GM04504 (cell line): ENCODE data around the gene TIMD4.
"Not testable (repeated sequence)": the region's sequence is repeated elsewhere in the genome, so short reads cannot be mapped to it uniquely, and the experiment has no call there.

Source experiments
- DNase-seq: peaks from one replicate; pipeline ENCODE4 v3.0.0-alpha.2; 2012; ENCODE audit warnings: low read depth

Gene TIMD4

DNA sequence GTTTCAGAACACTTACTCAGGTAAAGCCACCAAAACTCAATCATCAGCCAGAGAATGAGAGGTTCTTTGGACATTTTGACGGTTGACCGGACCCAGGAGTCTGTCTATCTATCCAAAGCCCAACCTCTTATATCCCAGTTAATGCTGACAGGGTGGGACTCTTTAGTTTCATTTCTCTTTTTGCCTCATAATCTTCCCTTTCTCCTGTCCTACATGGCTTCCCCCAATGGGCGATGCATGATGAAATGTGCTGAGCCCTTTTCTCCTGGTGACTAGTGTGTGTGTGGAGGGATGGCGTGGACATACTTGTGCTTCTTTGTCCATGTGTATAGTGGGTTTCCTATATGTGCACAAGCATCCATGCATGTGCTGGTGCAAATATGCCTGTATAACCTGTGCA is at the start of gene TIMD4:
TIMD4 (minus strand) TSS at position 102 of the 400 bp plus-strand sequence; CDS start at position 74, 28 bp downstream.
- no peak for DNase-seq

DNA sequence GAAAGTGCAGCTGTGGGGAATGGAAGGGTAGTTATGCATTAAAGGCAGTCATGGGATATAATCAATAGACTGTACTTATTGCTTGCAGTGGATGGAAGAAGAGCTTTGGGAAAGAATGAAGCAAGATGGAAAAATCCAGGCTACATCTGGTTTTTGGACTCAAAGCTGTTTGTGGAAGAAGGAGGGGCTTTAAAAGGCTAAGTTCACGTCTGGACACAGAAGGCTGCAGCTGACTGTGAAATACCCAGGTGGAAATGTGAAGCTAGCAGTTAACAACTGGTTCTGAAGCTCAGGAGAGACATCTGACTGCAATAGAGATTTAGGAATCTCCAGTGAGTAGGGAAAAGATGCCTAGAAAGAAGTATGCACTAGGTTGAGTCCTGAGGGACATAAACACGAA is 43.2 kb upstream of the TIMD4 start:
- DNase-seq, result no peak

GRCh38 chr5:157004893-157005551 is 42.0 kb upstream of the TIMD4 start:
- no peak for DNase-seq

DNA sequence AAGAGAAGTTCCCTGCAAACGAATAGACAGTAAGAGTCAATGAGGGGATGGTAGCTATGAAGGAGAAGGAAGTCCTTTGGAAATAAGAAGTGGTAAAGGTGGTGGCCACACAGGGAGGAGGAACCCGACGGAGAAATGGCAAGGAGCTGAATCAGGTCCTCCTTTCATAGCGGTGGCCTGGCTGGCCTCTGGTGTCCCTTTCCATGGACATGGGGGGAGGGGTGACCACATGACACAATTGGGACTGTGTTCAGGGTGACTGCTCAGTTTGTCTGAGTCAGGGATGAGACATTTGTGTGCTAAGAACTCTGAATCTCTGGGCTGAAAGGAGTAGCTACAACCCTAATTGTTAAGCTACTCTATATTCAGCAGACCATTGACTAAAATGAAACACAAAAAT is 28.7 kb upstream of the TIMD4 start:
- DNase-seq, result no peak

- no peak for DNase-seq
Observed at GRCh38 chr5:156984064-156984463, 21.0 kb upstream of the TIMD4 start.

- no peak for DNase-seq
Observed at GRCh38 chr5:156981481-156981880, 18.5 kb upstream of the TIMD4 start.

- DNase-seq, result no peak
Observed at GRCh38 chr5:156974328-156974727, 11.3 kb upstream of the TIMD4 start.

DNA sequence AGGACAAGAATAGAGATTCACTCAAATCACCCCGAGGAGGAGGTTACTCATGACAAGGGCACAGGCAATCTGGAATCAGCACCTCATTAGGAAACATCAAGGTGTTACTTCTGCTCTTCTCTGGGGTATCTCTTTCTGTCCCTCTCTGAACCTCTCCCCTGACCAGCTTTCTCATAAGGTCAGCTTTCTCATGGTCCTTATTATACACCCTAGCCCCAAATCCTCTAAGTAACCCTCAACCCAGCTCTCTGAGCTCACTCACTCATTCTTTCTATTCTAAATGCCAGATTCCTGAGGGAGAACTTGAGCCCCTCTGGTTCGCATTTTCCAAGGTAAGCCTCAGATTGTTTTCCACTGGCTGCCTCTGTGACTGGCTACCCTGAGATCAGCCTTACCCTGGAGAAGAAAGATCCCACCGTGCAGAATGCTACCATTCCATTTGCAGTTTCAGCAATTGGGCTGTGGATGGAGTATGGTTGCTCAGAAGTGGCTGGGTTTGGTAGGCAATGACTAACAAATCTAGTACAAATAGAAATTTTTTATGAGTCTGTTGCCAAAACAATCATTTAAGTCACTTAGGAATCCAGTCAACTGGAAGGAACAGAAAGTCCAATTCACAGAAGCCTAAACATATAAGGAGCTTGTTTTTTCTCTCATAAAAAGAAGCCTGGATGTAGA is 9.0 kb upstream of the TIMD4 start:
- no peak for DNase-seq

DNA sequence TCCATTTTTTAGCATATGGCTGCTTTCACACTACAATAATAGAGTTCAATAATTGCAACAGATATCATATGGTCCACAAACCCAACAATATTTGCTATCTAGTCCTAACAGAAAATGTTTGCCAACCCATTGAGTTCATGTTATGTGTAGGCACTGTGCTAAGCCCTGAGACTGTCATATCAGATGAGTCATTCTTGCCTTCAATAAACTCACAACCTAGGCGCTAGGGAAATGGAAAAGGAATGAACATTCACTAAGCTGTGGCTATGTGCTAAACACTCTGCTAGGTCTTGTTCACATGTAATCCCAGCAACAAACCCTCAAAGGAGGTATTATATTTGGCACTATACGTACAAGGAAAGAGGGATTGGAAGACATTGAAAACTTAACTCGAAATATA is 8.4 kb upstream of the TIMD4 start:
- no peak for DNase-seq

DNA sequence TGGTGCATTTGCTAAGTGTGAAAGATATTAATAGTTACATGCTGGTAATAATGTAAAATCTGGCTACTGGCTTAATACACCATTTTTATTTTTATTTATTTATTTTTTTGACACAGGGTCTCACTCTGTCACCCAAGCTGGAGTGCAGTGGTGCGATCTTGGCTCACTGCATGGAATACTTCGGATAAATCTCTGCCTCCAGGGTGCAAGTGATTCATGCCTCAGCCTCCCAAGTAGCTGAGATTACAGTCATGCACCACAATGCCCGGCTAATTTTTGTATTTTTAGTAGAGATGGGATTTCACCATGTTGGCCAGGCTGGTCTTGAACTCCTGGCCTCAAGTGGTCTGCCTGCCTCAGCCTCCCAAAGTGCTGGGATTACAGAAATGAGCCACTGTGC is 4.4 kb upstream of the TIMD4 start:
- DNase-seq, result not testable (repeated sequence)

GRCh38 chr5:156956321-156956720 is 6.7 kb downstream of the TIMD4 start:
- DNase-seq, result no peak

- no peak for DNase-seq
Observed at GRCh38 chr5:156951359-156951758, 11.7 kb downstream of the TIMD4 start.

GRCh38 chr5:156950716-156951115 is 12.3 kb downstream of the TIMD4 start:
- no peak for DNase-seq

GRCh38 chr5:156949424-156949823 is 13.6 kb downstream of the TIMD4 start:
- DNase-seq, result no peak

DNA sequence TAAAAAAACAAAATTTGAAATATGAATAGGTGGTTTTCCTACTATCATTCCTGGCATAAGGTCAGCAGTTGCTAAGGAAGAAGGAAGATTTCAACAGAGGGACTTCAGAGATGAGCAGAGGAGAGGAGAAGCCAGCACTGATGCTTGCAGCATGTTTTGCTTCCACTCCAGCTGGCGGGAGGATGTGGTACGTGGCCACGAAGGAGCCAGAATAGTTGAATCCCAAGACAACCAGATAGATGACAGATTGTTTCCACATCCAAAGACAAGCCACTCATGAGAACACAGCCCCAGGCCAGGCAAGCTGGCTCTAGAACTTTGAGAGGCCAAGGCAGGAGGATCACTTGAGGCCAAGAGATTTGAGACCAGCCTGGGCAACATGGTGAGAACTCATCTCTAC is 15.1 kb downstream of the TIMD4 start:
- DNase-seq, result no peak

DNA sequence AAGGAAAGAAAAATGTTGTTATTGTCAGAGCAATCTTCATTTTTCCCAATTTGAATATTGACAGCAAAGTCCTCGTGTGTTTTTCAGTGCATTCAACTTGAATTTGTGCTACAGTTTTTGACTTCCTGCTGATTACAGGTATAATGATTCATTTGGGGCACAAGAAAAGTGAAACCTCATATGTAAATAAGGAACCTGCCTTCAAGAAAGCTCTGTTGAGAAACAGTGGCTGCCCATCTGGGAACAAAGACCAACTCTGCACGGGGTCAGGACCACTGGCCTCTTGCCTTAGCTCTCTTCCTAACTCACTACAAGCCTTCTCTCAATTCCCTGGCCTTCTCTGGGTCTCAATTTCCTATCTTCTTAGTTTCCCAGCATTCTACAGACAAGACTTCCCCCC is 21.0 kb downstream of the TIMD4 start:
- no peak for DNase-seq

DNA sequence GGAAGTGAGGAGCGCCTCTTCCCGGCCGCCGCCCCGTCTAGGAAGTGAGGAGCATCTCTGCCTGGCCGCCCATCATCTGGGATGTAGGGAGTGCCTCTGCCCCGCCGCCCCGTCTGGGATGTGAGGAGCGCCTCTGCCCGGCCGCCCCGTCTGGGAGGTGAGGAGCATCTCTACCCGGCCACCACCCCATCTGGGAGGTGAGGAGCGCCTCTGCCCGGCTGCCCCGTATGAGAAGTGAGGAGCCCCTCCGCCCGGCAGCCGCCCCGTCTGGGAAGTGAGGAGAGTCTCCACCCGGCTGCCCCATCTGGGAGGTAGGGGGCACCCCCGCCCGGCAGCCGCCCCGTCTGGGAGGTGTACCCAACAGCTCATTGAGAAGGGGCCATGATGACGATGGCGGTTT is 22.6 kb downstream of the TIMD4 start:
- not testable (repeated sequence) for DNase-seq

GRCh38 chr5:156936972-156937371 is 26.1 kb downstream of the TIMD4 start:
- DNase-seq, result no peak

- no peak for DNase-seq
Observed at GRCh38 chr5:156934450-156935211, 28.4 kb downstream of the TIMD4 start.

DNA sequence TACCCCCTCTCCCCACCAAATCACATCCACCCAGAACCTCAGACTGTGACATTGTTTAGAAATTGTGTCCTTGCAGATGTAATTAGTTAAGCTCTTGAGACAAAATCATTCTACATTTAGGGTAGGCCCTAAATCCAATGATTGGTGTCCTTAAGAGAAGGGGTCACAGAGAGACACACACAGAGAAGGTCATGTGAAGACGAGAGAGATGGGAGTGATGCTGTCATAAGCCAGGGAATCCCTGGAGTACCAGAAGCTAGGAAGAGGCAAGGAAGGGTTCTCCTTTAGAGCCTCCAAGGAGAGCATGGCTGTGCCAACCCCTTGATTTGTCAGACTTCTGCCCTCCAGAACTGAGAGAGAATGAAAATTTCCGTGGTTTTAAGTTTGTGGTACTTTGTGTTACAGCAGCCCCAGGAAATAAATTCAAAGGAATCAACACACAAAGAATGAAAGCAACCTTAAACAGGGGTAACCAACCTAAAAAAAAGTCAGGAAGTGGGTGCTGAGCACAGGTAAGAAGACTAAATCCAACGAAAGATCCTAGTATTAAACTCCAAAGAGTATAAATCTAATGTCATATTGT is 33.6 kb downstream of the TIMD4 start:
- DNase-seq, result no peak

DNA sequence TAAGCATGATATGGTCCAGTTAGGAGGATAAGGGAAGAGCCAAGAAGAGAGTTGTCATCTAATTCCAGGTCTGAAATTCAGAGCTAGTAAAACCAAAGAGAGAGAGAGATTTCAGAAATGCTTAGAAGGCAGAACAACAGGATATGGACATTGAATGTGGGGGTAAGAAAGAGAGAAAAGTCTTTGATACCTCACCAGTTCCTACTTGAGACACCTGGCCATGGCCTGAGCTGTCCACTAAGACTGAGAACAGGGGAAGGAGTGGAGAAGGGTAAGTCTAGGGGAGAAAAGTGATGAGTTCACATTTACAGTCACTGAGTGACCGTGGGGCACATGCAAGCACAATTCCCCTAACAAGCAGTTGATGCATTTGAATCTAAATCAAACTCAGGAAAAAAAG is 35.5 kb downstream of the TIMD4 start:
- no peak for DNase-seq

DNA sequence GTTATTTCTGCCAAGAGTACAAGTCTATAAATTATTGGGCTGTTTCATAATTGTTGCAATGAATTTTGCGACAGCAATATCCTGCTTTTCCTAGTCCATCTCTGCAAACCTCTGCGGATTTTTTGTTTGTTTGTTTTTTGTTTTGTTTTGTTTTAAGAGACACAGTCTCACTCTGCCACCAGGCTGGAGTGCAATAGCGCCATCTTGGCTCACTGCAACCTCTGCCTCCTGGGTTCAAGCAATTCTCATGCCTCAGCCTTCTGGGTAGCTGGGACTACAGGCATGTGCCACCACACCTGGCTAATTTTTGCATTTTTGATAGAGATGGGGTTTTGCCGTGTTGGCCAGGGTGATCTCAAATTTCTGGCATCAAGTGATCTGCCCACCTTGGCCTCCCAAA is 37.3 kb downstream of the TIMD4 start:
- not testable (repeated sequence) for DNase-seq
